Activated naive CD8-positive, alpha-beta T cell treated with anti-CD3 and anti-CD28 coated beads for 36 hours (primary cell): ENCODE measurements around the gene PADI3. TPM values are rescaled to one million over a fixed set of nuclear protein-coding genes. Genes with fewer than 3 reads are reported as not detected.
A peak's percentile ranks its signal among the peaks of the same experiment; 100 is the strongest.
"Not testable (repeated sequence)": the region's sequence is repeated elsewhere in the genome, so short reads cannot be mapped to it uniquely, and the experiment has no call there.

ENCODE experiments used
- DNase-seq: peaks from one replicate; pipeline ENCODE4 v3.0.0; 2021
- H3K27ac Mint-ChIP-seq: one replicate; pipeline ENCODE4 v1.8.0; 2022; ENCODE audit warnings: mild to moderate bottlenecking, moderate library complexity, mixed read lengths
- H3K27me3 Mint-ChIP-seq: one replicate; pipeline ENCODE4 v1.8.0; 2022; ENCODE audit warnings: mild to moderate bottlenecking, mixed read lengths
- H3K36me3 Mint-ChIP-seq: one replicate; pipeline ENCODE4 v1.8.0; 2021; ENCODE audit warnings: mild to moderate bottlenecking, mixed read lengths
- H3K4me1 Mint-ChIP-seq: one replicate; pipeline ENCODE4 v1.8.0; 2021; ENCODE audit warnings: mixed read lengths
- H3K4me3 Mint-ChIP-seq: one replicate; pipeline ENCODE4 v1.8.0; 2022; ENCODE audit warnings: mild to moderate bottlenecking, moderate library complexity, mixed read lengths
- H3K9me3 Mint-ChIP-seq: one replicate; pipeline ENCODE4 v1.8.0; 2022; ENCODE audit warnings: mixed read lengths
- total RNA-seq, 2 experiments: library from RNA; stranded (reverse); gene quantifications; one replicate each; pipeline ENCODE4 v1.2.3, GENCODE V29; 2021

The PADI3 gene
- total RNA-seq, 2 experiments from 2014 or later, result not detected

- H3K4me1 Mint-ChIP-seq, result no peaks in the 10 kb centered on the region
- no peaks in the 10 kb centered on the region for H3K36me3 Mint-ChIP-seq
These were observed 20.3 kb upstream of the PADI3 start for GRCh38 chr1:17228619-17229018.

GRCh38 chr1:17229379-17229778 is 19.5 kb upstream of the PADI3 start:
- no peak for DNase-seq
- no peaks in the 10 kb centered on the region for H3K4me1 Mint-ChIP-seq
- no peaks in the 10 kb centered on the region for H3K36me3 Mint-ChIP-seq
- H3K4me3 Mint-ChIP-seq, result no peak overlapping the region
- H3K27ac Mint-ChIP-seq, result no peak overlapping the region
- H3K27me3 Mint-ChIP-seq, result peaks cover 3% of the 10 kb centered on the region
- no peaks in the 10 kb centered on the region for H3K9me3 Mint-ChIP-seq

More at GRCh38 chr1:17228619-17229018, 20.3 kb upstream of the PADI3 start:
- no peak overlapping the region for H3K27ac Mint-ChIP-seq
- no peak overlapping the region for H3K4me3 Mint-ChIP-seq
- H3K9me3 Mint-ChIP-seq, result no peaks in the 10 kb centered on the region
- peaks cover 3% of the 10 kb centered on the region for H3K27me3 Mint-ChIP-seq
- no peak for DNase-seq

DNA sequence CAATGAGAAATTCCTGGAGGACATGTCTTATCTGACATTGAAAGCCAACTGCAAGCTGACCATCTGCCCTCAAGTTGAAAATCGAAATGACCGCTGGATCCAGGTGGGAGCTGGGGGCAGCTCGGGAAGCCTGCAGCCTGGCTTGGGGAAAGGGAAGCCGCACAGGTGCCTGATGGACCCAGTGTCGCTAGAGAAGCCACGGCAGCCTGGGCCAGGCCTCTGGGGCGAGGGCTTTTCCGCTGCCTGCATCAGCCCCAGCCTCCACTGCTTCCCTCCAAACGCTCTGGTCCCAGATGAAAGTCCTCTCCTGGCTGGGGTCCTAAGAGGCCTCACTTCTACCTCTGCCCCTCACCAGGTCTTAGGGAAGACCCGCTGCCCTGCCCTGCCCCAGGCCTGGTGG is 18.8 kb upstream of the PADI3 start:
- no peak for DNase-seq
- H3K27ac Mint-ChIP-seq, result no peak overlapping the region
- peaks cover 7% of the 10 kb centered on the region for H3K27me3 Mint-ChIP-seq
- no peaks in the 10 kb centered on the region for H3K4me1 Mint-ChIP-seq
- H3K36me3 Mint-ChIP-seq, result no peaks in the 10 kb centered on the region
- no peaks in the 10 kb centered on the region for H3K9me3 Mint-ChIP-seq
- H3K4me3 Mint-ChIP-seq, result no peak overlapping the region

- no peak overlapping the region for H3K4me3 Mint-ChIP-seq
- no peaks in the 10 kb centered on the region for H3K9me3 Mint-ChIP-seq
- no peaks in the 10 kb centered on the region for H3K4me1 Mint-ChIP-seq
- no peaks in the 10 kb centered on the region for H3K36me3 Mint-ChIP-seq
- H3K27me3 Mint-ChIP-seq, result peaks cover 11% of the 10 kb centered on the region
- no peak overlapping the region for H3K27ac Mint-ChIP-seq
- DNase-seq, result no peak
These were observed 18.1 kb upstream of the PADI3 start for GRCh38 chr1:17230671-17231310.

- DNase-seq, result no peak
- H3K27me3 Mint-ChIP-seq, result peaks cover 11% of the 10 kb centered on the region
- H3K4me1 Mint-ChIP-seq, result no peaks in the 10 kb centered on the region
- H3K36me3 Mint-ChIP-seq, result no peaks in the 10 kb centered on the region
- H3K9me3 Mint-ChIP-seq, result no peaks in the 10 kb centered on the region
- H3K4me3 Mint-ChIP-seq, result no peak overlapping the region
- H3K27ac Mint-ChIP-seq, result no peak overlapping the region
These were observed 15.9 kb upstream of the PADI3 start for GRCh38 chr1:17232759-17233661.

DNA sequence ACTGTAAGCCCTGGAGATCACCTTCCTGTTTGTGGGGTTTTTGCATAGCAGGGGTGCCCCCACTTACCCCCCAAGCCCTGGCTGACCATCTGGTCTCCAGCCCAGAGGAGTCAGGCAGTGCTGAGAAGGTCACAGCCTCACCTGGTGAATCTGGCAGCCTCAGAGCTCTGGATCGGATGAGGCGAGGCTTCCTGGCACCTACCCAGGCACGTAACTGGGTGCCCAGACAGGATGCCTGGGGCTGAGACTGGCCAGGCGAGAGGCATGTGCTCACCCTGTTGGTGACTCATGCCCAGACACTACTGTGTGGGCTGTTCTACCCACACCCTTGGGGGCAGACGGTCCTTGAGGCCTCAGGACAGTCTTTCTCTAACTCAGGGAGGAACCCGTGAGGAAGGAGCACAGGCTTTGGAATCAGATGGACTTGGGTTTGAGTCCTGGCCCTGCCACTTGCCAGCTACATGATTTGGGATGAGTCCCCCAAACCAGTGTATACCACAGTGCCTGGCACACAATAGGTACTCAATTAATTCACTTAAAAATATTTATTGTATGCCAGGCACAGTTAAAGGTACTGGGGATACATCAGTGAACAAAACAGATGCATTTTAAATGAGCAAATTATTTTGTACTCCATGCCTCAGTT is 15.1 kb upstream of the PADI3 start:
- H3K9me3 Mint-ChIP-seq, result no peaks in the 10 kb centered on the region
- no peak overlapping the region for H3K4me3 Mint-ChIP-seq
- no peak overlapping the region for H3K27ac Mint-ChIP-seq
- peaks cover 11% of the 10 kb centered on the region for H3K27me3 Mint-ChIP-seq
- H3K4me1 Mint-ChIP-seq, result no peaks in the 10 kb centered on the region
- H3K36me3 Mint-ChIP-seq, result no peaks in the 10 kb centered on the region
- DNase-seq, result no peak

GRCh38 chr1:17234405-17234804 is 14.5 kb upstream of the PADI3 start:
- H3K27ac Mint-ChIP-seq, result no peak overlapping the region
- H3K4me1 Mint-ChIP-seq, result no peaks in the 10 kb centered on the region
- peaks cover 11% of the 10 kb centered on the region for H3K27me3 Mint-ChIP-seq
- no peak for DNase-seq
- no peaks in the 10 kb centered on the region for H3K9me3 Mint-ChIP-seq
- H3K36me3 Mint-ChIP-seq, result no peaks in the 10 kb centered on the region
- no peak overlapping the region for H3K4me3 Mint-ChIP-seq

DNA sequence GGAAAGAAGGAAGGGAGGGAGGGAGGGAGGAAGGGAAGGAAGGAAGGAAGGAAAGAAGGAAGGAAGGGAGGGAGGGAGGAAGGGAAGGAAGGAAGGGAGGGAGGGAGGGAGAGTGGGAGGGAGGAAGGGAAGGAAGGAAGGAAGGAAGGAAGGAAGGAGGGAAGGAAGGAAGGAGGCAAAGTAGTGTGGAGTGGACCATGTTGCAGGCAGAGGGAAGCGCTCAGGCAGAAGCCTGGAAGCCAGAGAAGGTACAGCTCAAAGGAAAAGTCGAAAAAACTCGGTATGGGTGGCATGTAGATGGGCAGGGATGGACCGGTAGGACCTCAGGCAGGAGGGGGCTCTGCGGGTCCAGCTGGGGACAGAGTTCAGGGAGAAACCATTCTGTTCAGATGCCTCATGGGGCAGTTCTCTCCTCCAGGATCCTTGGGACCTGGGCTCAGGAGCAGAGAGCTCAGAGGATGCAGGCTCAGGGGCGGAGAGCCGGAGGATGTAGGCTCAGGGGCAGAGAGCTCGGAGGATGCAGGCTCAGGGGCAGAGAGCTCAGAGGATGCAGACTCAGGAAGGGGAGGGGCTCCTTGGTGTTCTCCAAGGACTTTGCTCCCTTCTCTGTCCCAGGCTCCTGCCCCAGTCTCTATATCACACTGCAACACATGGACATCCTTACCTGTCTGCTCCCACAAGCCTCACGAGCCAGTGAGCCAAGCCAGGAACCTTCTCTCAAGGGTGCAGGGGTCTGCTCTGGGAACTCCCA is 13.6 kb upstream of the PADI3 start:
- H3K27me3 Mint-ChIP-seq, result peaks cover 11% of the 10 kb centered on the region
- no peaks in the 10 kb centered on the region for H3K9me3 Mint-ChIP-seq
- no peaks in the 10 kb centered on the region for H3K36me3 Mint-ChIP-seq
- no peak for DNase-seq
- no peak overlapping the region for H3K27ac Mint-ChIP-seq
- no peak overlapping the region for H3K4me3 Mint-ChIP-seq
- no peaks in the 10 kb centered on the region for H3K4me1 Mint-ChIP-seq

- H3K4me3 Mint-ChIP-seq, result no peak overlapping the region
- H3K4me1 Mint-ChIP-seq, result no peaks in the 10 kb centered on the region
- no peak overlapping the region for H3K27ac Mint-ChIP-seq
- H3K9me3 Mint-ChIP-seq, result no peaks in the 10 kb centered on the region
- peak; percentile 78 for DNase-seq
- peaks cover 15% of the 10 kb centered on the region for H3K27me3 Mint-ChIP-seq
- H3K36me3 Mint-ChIP-seq, result no peaks in the 10 kb centered on the region
These were observed 11.9 kb upstream of the PADI3 start for GRCh38 chr1:17236779-17237560.

DNA sequence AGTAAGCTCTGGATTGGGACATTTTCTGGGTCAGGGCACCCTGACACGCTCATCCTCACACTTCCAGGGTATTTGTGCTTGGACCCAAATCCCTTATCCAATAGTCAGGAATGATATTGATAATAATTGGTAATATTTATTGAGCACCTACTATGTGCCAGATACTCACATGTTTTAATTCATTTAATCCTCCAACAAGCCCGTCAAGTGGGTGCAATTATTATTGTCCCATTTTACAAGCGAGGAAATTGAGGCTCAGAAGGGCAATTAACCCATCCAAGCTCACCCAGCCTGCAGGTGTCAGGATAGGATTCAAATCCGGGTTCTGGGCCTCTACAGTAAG is 11.4 kb upstream of the PADI3 start:
- Mint-ChIP-seq H3K27ac (no peak overlapping the region), H3K27me3 (peaks cover 11% of the 10 kb centered on the region), H3K9me3 (no peaks in the 10 kb centered on the region), H3K4me3 (no peak overlapping the region), H3K4me1 (no peaks in the 10 kb centered on the region), H3K36me3 (no peaks in the 10 kb centered on the region)
- DNase-seq, result no peak

DNA sequence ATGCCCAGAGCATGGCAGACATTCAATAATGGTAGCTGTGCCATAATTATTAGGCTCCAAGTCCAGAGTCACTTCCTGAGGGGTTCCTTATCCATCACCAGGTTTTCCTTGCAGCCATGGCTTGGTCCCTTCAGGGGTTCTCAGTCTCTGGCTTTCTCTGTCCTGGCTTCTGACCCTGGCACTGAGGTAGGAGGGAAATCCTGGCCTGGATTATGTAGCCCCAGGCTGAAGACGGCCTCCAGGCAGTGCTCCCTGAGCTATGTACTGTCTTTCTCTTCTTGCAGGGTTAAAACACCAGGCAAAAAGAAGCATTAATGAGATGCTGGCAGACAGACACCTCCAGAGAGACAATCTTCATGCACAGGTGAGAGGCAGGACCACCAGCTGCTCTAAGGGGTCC is 9.5 kb upstream of the PADI3 start:
- peak; percentile 34 for DNase-seq
- no peak overlapping the region for H3K27ac Mint-ChIP-seq
- no peak overlapping the region for H3K4me3 Mint-ChIP-seq
- no peaks in the 10 kb centered on the region for H3K4me1 Mint-ChIP-seq
- H3K36me3 Mint-ChIP-seq, result no peaks in the 10 kb centered on the region
- H3K27me3 Mint-ChIP-seq, result peaks cover 11% of the 10 kb centered on the region
- no peaks in the 10 kb centered on the region for H3K9me3 Mint-ChIP-seq

DNA sequence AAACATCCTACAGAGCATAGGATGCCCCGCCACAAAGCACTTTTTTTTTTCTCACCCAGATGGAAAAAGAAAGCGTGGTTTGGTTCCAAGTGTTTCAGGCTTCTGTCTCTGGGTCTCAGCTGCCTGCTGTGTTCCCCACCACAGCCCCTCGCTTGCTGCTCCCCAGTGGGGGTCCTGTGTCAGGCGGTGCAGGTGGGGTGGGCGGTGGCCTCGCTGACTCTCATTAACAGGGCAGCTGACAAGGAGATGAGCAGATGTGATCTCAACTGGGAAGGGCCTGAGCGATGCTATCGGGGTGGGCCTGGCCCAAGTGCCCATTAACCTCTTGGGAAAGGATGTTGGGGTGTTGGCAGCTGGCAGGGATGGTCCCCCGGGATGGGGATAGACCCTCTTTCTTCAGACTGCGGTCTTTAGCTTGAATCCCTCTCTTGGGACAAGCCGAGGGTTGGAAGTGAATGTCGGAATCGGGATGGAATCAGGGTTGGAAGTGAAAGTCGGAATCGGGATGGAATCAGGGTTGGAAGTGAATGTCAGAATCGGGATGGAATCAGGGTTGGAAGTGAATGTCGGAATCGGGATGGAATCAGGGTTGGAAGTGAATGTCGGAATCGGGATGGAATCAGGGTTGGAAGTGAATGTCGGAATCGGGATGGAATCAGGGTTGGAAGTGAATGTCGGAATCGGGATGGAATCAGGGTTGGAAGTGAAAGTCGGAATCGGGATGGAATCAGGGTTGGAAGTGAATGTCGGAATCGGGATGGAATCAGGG is 7.7 kb upstream of the PADI3 start:
- H3K27ac Mint-ChIP-seq, H3K36me3 Mint-ChIP-seq, H3K27me3 Mint-ChIP-seq, H3K4me3 Mint-ChIP-seq, DNase-seq, H3K4me1 Mint-ChIP-seq, H3K9me3 Mint-ChIP-seq: not testable (repeated sequence)

DNA sequence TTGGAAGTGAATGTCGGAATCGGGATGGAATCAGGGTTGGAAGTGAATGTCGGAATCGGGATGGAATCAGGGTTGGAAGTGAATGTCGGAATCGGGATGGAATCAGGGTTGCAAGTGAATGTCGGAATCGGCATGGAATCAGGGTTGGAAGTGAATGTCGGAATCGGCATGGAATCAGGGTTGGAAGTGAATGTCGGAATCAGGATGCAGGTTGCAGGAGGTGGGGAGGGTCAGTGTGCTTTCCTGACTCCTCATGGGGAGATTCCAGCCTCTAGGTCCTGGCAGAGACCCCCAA is 7.2 kb upstream of the PADI3 start:
- not testable (repeated sequence) for H3K4me1 Mint-ChIP-seq, H3K9me3 Mint-ChIP-seq, H3K4me3 Mint-ChIP-seq, H3K27me3 Mint-ChIP-seq, H3K27ac Mint-ChIP-seq, DNase-seq, H3K36me3 Mint-ChIP-seq

DNA sequence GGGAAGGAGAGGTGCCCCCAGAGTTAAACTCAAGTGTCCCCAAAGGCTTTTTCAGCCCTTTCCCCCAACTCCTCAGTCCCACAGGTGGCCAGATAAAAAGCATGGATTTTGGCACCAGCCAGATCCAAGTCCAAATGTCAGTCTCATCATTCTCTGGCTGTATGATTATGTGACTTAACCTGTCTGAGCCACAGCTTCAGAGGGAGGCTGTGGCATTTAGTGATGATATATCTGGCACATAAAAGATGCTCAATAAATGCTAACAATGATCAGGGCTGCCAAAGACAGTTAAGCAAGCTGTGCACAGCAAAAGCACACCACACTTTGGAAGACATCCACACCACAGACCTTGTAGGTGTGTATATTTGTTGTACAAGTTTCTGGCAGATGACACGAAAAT is 5.6 kb upstream of the PADI3 start:
- no peaks in the 10 kb centered on the region for H3K4me1 Mint-ChIP-seq
- peaks cover 4% of the 10 kb centered on the region for H3K27me3 Mint-ChIP-seq
- no peaks in the 10 kb centered on the region for H3K36me3 Mint-ChIP-seq
- H3K9me3 Mint-ChIP-seq, result no peaks in the 10 kb centered on the region
- no peak overlapping the region for H3K27ac Mint-ChIP-seq
- no peak for DNase-seq
- H3K4me3 Mint-ChIP-seq, result no peak overlapping the region
